ENCODE data around the gene COL27A1. TPM values are rescaled to one million over a fixed set of nuclear protein-coding genes. Genes with fewer than 3 reads are reported as not detected.

COL27A1 gene
- total and polyA plus RNA-seq, 2 donors (not counting 3 experiments of a cell fraction or from before 2014, with no cell fraction given): 14.7 to 49.1 TPM

DNA sequence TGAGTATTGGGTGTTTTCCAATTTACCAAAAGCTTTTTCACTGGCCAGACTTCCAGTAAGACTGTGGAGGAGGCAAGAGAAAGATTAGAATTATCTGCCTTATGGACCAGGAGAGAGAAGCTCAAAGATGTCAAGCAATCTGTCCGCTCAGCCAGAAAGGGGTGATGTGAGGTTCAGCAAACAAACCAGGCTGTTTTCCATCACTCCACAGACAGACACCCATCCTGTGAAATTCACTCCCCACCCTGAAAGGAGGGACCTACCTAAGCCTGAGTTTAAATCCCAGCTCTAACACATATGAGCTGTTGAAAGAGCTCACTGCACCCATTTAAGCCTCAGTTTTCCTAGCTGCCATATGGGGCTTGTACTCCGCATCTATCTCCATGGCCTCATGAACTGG is 14.9 kb upstream of the COL27A1 start:
- Histone ChIP-seq H3K9me1 (replicated peaks; ENCODE audit: control insufficient read depth, extremely low read depth, insufficient read depth, low read length) (no peaks in the 10 kb centered on the region), H3K4me1 (ENCODE audit: control insufficient read depth, extremely low read depth, insufficient read depth, low read length) (no peaks in the 10 kb centered on the region), H3K36me3 (ENCODE audit: control insufficient read depth in 2 of 2, extremely low read depth in 1 of 2, insufficient read depth in 2 of 2, low read length in 2 of 2) (no peaks in the 10 kb centered on the region), H3K4me2 (ENCODE audit: insufficient read depth, low read length) (no peak overlapping the region), H3K27me3 (ENCODE audit: control insufficient read depth in 2 of 2, insufficient read depth in 2 of 2, low read length in 2 of 2) (peaks cover 28 to 31% of the 10 kb centered on the region in 2 experiments), H4K20me1 (replicated peaks; ENCODE audit: control insufficient read depth, extremely low read depth, insufficient read depth, low read length) (no peaks in the 10 kb centered on the region), H3K9ac (replicated peaks; ENCODE audit: extremely low read depth, insufficient read depth, low read length) (no peak overlapping the region), H3K27ac (ENCODE audit: insufficient read depth, low read depth, low read length) (no peak overlapping the region), H2AFZ (ENCODE audit: low read depth, low read length) (no peak overlapping the region), H3K4me3 (replicated peaks in 1 of 3; ENCODE audit: insufficient read depth in 1 of 3, low read depth in 1 of 3, low read length in 3 of 3) (no peak overlapping the region), H3K9me3 (replicated peaks; ENCODE audit: control insufficient read depth, insufficient read depth, low read length) (no peaks in the 10 kb centered on the region), H3K79me2 (ENCODE audit: control insufficient read depth, insufficient read depth, low read length) (no peaks in the 10 kb centered on the region)
- TF ChIP-seq, protein P1, sequence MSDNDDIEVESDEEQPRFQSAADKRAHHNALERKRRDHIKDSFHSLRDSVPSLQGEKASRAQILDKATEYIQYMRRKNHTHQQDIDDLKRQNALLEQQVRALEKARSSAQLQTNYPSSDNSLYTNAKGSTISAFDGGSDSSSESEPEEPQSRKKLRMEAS (IDR thresholded peaks at IDR 0.05; ENCODE audit: insufficient read depth, insufficient read length): no peak
- TF ChIP-seq, protein P2, sequence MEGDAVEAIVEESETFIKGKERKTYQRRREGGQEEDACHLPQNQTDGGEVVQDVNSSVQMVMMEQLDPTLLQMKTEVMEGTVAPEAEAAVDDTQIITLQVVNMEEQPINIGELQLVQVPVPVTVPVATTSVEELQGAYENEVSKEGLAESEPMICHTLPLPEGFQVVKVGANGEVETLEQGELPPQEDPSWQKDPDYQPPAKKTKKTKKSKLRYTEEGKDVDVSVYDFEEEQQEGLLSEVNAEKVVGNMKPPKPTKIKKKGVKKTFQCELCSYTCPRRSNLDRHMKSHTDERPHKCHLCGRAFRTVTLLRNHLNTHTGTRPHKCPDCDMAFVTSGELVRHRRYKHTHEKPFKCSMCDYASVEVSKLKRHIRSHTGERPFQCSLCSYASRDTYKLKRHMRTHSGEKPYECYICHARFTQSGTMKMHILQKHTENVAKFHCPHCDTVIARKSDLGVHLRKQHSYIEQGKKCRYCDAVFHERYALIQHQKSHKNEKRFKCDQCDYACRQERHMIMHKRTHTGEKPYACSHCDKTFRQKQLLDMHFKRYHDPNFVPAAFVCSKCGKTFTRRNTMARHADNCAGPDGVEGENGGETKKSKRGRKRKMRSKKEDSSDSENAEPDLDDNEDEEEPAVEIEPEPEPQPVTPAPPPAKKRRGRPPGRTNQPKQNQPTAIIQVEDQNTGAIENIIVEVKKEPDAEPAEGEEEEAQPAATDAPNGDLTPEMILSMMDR (IDR thresholded peaks at IDR 0.05; ENCODE audit: extremely low read depth in 1 of 2, insufficient read depth in 1 of 2, low read depth in 1 of 2, low read length in 2 of 2): no peak
- TF ChIP-seq EZH2 (IDR thresholded peaks at IDR 0.05; ENCODE audit: borderline replicate concordance, low read depth, low read length, severe bottlenecking) (no peak), POLR2AphosphoS5 (IDR thresholded peaks at IDR 0.05; ENCODE audit: insufficient read depth, low read depth, low read length) (no peak)
- BruUV-seq (replicated peaks): no TSS peak
- intact Hi-C loops (cut with micrococcal nuclease) (no loop called here), dilution Hi-C loops (cut with MboI; ENCODE audit: extremely low pct_ligation_motif_present, low sequenced_read_pairs) (no loop called here)
- ChIA-PET CTCF (interaction anchor here (1.5 to 3.6 kb wide), 5 partner anchors 9 to 151 kb away, joined by 4 to 28 read pairs (median 7); no protein-coding TSS in a partner anchor), POLR2A (no interaction called here)
- FAIRE-seq (no peak), DNase-seq (ENCODE audit: low read depth, low spot score) (no peak)

DNA sequence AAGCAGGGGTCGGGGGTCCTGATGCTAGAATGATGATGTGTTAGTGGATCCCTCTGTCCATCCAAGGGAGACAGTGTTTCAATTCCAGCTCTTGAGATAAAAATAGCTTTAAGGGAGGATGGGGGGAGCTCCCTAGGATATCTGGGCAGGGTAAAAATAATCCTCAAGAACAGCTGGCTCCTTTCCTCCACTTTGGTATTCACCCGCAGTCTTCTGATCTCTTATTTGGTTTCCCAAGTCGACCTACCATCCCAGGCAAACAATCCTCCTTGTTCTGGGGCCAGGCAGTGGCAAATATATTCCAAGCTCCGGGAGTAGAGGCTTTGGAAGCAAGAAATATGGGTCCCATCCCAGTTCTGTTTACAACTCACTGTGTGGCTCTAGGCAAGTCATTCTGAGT is 14.5 kb upstream of the COL27A1 start:
- H3K79me2 ChIP-seq (ENCODE audit: control insufficient read depth, insufficient read depth, low read length): no peaks in the 10 kb centered on the region
- no TSS peak for BruUV-seq (replicated peaks)
- no peak overlapping the region for H3K27ac ChIP-seq (ENCODE audit: insufficient read depth, low read depth, low read length)
- no peaks in the 10 kb centered on the region for H4K20me1 ChIP-seq (replicated peaks; ENCODE audit: control insufficient read depth, extremely low read depth, insufficient read depth, low read length)
- CTCF ChIA-PET: interaction anchor here (1.5 to 3.6 kb wide), 5 partner anchors 9 to 150 kb away, joined by 4 to 28 read pairs (median 7); no protein-coding TSS in a partner anchor
- H2AFZ ChIP-seq (ENCODE audit: low read depth, low read length): no peak overlapping the region
- H3K9me1 ChIP-seq (replicated peaks; ENCODE audit: control insufficient read depth, extremely low read depth, insufficient read depth, low read length): no peaks in the 10 kb centered on the region
- H3K9ac ChIP-seq (replicated peaks; ENCODE audit: extremely low read depth, insufficient read depth, low read length): no peak overlapping the region
- H3K9me3 ChIP-seq (replicated peaks; ENCODE audit: control insufficient read depth, insufficient read depth, low read length): no peaks in the 10 kb centered on the region
- dilution Hi-C loops (cut with MboI; ENCODE audit: extremely low pct_ligation_motif_present, low sequenced_read_pairs): no loop called here
- DNase-seq (ENCODE audit: low read depth, low spot score) (no peak), FAIRE-seq (no peak)
- intact Hi-C loops (cut with micrococcal nuclease): no loop called here
- no peak overlapping the region for H3K4me2 ChIP-seq (ENCODE audit: insufficient read depth, low read length)
- peaks cover 26 to 28% of the 10 kb centered on the region in 2 experiments for H3K27me3 ChIP-seq (ENCODE audit: control insufficient read depth in 2 of 2, insufficient read depth in 2 of 2, low read length in 2 of 2)
- TF ChIP-seq, protein P1 (IDR thresholded peaks at IDR 0.05; ENCODE audit: insufficient read depth, insufficient read length): no peak
- no peak for TF ChIP-seq JUN (IDR thresholded peaks at IDR 0.05; ENCODE audit: borderline replicate concordance, insufficient read depth, insufficient read length, low read depth)
- TF ChIP-seq MYC (IDR thresholded peaks at IDR 0.05; ENCODE audit: low read depth, low read length): no peak
- TF ChIP-seq POLR2AphosphoS5 (IDR thresholded peaks at IDR 0.05; ENCODE audit: insufficient read depth, low read depth, low read length): no peak
- TF ChIP-seq, protein P2 (IDR thresholded peaks at IDR 0.05; ENCODE audit: extremely low read depth in 1 of 2, insufficient read depth in 1 of 2, low read depth in 1 of 2, low read length in 2 of 2): no peak
- TF ChIP-seq EZH2 (IDR thresholded peaks at IDR 0.05; ENCODE audit: borderline replicate concordance, low read depth, low read length, severe bottlenecking): no peak
- no peak for TF ChIP-seq FOS (IDR thresholded peaks at IDR 0.05; ENCODE audit: borderline replicate concordance, insufficient read depth, low read length)
- TF ChIP-seq POLR2A (IDR thresholded peaks at IDR 0.05; ENCODE audit: low read depth, low read length): no peak
- TF ChIP-seq GATA2 (IDR thresholded peaks at IDR 0.05; ENCODE audit: insufficient read depth, insufficient read length, low read depth, low read length): no peak
- POLR2A ChIA-PET: no interaction called here
- no peaks in the 10 kb centered on the region for H3K4me1 ChIP-seq (ENCODE audit: control insufficient read depth, extremely low read depth, insufficient read depth, low read length)
- H3K36me3 ChIP-seq (ENCODE audit: control insufficient read depth in 2 of 2, extremely low read depth in 1 of 2, insufficient read depth in 2 of 2, low read length in 2 of 2): no peaks in the 10 kb centered on the region
- no peak overlapping the region for H3K4me3 ChIP-seq (replicated peaks in 1 of 3; ENCODE audit: insufficient read depth in 1 of 3, low read depth in 1 of 3, low read length in 3 of 3)

All from endothelial cell of umbilical vein (primary cell).